ENCODE results near the gene SEMA3G. TPM values are rescaled to one million over a fixed set of nuclear protein-coding genes. Genes with fewer than 3 reads are reported as not detected.

The SEMA3G gene
- total and polyA plus RNA-seq, 2 experiments from 2014 or later = 0.47 to 2.5 TPM

DNA sequence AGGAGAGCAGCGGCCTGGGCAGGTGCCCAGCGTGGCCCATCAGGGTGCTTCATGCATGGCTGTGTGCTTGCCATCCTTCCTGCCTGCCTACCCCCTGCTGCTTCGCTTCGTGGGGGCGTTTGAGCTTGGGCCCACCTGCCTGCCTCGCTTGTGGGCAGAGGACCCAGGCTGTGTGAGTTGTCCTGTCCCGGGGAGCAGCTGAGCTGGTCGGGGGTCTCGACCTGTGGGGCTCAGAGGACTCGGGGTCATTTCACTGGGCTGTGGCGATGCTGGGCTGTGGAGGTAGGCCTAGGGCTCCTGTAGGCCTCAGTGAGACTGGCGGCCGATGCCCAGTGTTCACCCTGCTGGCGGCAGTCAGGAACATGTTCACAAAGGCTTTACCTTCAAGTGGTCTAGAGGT lies 38.2 kb upstream of the SEMA3G start:
- Histone ChIP-seq H2AFZ (no peak overlapping the region), H3K4me1 (ENCODE audit: insufficient read depth) (no peaks in the 10 kb centered on the region), H3K4me3 (no peak overlapping the region), H4K20me1 (replicated peaks; ENCODE audit: insufficient read depth) (peaks cover 8% of the 10 kb centered on the region), H3K79me2 (replicated peaks; ENCODE audit: insufficient read depth) (no peaks in the 10 kb centered on the region; the same call in 1 of the 2 replicates), H3K27me3 (ENCODE audit: insufficient read depth) (no peaks in the 10 kb centered on the region), H3F3A (replicated peaks; ENCODE audit: low read depth) (0 out of 2 replicates have a peak, but pooled peaks cover 5% of the 10 kb centered on the region), H3K9me2 (ENCODE audit: insufficient read depth) (no peaks in the 10 kb centered on the region), H3K4me2 (no peak overlapping the region), H3K27ac (ENCODE audit: low read depth) (no peak overlapping the region), H3K36me3 (ENCODE audit: insufficient read depth) (peaks cover 16% of the 10 kb centered on the region; the same call in 1 of the 2 replicates)
- Mint-ChIP-seq H3K27ac (peak overlapping the region; percentile 69; the same call in 1 of the 2 replicates), H3K4me3 (no peak overlapping the region), H3K27me3 (ENCODE audit: insufficient read depth, low read depth, poor library complexity) (peaks cover 8% of the 10 kb centered on the region), H3K4me1 (no peaks in the 10 kb centered on the region; the same call in 2 of the 3 replicates), H3K36me3 (ENCODE audit: low read depth) (peaks cover 67% of the 10 kb centered on the region), H3K9me3 (no peaks in the 10 kb centered on the region; the same call in 2 of the 3 replicates)
- DNase-seq (ENCODE audit: low spot score) = no peak
- TF ChIP-seq, protein P1, sequence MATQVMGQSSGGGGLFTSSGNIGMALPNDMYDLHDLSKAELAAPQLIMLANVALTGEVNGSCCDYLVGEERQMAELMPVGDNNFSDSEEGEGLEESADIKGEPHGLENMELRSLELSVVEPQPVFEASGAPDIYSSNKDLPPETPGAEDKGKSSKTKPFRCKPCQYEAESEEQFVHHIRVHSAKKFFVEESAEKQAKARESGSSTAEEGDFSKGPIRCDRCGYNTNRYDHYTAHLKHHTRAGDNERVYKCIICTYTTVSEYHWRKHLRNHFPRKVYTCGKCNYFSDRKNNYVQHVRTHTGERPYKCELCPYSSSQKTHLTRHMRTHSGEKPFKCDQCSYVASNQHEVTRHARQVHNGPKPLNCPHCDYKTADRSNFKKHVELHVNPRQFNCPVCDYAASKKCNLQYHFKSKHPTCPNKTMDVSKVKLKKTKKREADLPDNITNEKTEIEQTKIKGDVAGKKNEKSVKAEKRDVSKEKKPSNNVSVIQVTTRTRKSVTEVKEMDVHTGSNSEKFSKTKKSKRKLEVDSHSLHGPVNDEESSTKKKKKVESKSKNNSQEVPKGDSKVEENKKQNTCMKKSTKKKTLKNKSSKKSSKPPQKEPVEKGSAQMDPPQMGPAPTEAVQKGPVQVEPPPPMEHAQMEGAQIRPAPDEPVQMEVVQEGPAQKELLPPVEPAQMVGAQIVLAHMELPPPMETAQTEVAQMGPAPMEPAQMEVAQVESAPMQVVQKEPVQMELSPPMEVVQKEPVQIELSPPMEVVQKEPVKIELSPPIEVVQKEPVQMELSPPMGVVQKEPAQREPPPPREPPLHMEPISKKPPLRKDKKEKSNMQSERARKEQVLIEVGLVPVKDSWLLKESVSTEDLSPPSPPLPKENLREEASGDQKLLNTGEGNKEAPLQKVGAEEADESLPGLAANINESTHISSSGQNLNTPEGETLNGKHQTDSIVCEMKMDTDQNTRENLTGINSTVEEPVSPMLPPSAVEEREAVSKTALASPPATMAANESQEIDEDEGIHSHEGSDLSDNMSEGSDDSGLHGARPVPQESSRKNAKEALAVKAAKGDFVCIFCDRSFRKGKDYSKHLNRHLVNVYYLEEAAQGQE (IDR thresholded peaks at IDR 0.05; ENCODE audit: unreplicated experiment) = no peak
- TF ChIP-seq POLR2AphosphoS5 (IDR thresholded peaks at IDR 0.05; ENCODE audit: low read depth) (no peak), EZH2phosphoT487 (IDR thresholded peaks at IDR 0.05; ENCODE audit: unreplicated experiment) (no peak), EZH2 (IDR thresholded peaks at IDR 0.05; ENCODE audit: low read depth, unreplicated experiment) (no peak), JUNB (IDR thresholded peaks at IDR 0.05; ENCODE audit: unreplicated experiment) (no peak), CREB1 (CRISPR knock-in tag; IDR thresholded peaks at IDR 0.05; ENCODE audit: low read depth) (no peak), ZNF114 (CRISPR knock-in tag; IDR thresholded peaks at IDR 0.05) (no peak), NANOG (IDR thresholded peaks at IDR 0.05; ENCODE audit: borderline replicate concordance) (no peak), STAT1 (IDR thresholded peaks at IDR 0.05; ENCODE audit: unreplicated experiment) (no peak), ZNF331 (CRISPR knock-in tag; IDR thresholded peaks at IDR 0.05; ENCODE audit: low read depth) (no peak)
- TF ChIP-seq, protein P2, sequence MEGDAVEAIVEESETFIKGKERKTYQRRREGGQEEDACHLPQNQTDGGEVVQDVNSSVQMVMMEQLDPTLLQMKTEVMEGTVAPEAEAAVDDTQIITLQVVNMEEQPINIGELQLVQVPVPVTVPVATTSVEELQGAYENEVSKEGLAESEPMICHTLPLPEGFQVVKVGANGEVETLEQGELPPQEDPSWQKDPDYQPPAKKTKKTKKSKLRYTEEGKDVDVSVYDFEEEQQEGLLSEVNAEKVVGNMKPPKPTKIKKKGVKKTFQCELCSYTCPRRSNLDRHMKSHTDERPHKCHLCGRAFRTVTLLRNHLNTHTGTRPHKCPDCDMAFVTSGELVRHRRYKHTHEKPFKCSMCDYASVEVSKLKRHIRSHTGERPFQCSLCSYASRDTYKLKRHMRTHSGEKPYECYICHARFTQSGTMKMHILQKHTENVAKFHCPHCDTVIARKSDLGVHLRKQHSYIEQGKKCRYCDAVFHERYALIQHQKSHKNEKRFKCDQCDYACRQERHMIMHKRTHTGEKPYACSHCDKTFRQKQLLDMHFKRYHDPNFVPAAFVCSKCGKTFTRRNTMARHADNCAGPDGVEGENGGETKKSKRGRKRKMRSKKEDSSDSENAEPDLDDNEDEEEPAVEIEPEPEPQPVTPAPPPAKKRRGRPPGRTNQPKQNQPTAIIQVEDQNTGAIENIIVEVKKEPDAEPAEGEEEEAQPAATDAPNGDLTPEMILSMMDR (conservative IDR thresholded peaks at IDR 0.05; ENCODE audit: low read depth in 2 of 2) = no peak
- TF ChIP-seq, protein P3, sequence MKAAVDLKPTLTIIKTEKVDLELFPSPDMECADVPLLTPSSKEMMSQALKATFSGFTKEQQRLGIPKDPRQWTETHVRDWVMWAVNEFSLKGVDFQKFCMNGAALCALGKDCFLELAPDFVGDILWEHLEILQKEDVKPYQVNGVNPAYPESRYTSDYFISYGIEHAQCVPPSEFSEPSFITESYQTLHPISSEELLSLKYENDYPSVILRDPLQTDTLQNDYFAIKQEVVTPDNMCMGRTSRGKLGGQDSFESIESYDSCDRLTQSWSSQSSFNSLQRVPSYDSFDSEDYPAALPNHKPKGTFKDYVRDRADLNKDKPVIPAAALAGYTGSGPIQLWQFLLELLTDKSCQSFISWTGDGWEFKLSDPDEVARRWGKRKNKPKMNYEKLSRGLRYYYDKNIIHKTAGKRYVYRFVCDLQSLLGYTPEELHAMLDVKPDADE (IDR thresholded peaks at IDR 0.05) = no peak
- TF ChIP-seq, protein P4, sequence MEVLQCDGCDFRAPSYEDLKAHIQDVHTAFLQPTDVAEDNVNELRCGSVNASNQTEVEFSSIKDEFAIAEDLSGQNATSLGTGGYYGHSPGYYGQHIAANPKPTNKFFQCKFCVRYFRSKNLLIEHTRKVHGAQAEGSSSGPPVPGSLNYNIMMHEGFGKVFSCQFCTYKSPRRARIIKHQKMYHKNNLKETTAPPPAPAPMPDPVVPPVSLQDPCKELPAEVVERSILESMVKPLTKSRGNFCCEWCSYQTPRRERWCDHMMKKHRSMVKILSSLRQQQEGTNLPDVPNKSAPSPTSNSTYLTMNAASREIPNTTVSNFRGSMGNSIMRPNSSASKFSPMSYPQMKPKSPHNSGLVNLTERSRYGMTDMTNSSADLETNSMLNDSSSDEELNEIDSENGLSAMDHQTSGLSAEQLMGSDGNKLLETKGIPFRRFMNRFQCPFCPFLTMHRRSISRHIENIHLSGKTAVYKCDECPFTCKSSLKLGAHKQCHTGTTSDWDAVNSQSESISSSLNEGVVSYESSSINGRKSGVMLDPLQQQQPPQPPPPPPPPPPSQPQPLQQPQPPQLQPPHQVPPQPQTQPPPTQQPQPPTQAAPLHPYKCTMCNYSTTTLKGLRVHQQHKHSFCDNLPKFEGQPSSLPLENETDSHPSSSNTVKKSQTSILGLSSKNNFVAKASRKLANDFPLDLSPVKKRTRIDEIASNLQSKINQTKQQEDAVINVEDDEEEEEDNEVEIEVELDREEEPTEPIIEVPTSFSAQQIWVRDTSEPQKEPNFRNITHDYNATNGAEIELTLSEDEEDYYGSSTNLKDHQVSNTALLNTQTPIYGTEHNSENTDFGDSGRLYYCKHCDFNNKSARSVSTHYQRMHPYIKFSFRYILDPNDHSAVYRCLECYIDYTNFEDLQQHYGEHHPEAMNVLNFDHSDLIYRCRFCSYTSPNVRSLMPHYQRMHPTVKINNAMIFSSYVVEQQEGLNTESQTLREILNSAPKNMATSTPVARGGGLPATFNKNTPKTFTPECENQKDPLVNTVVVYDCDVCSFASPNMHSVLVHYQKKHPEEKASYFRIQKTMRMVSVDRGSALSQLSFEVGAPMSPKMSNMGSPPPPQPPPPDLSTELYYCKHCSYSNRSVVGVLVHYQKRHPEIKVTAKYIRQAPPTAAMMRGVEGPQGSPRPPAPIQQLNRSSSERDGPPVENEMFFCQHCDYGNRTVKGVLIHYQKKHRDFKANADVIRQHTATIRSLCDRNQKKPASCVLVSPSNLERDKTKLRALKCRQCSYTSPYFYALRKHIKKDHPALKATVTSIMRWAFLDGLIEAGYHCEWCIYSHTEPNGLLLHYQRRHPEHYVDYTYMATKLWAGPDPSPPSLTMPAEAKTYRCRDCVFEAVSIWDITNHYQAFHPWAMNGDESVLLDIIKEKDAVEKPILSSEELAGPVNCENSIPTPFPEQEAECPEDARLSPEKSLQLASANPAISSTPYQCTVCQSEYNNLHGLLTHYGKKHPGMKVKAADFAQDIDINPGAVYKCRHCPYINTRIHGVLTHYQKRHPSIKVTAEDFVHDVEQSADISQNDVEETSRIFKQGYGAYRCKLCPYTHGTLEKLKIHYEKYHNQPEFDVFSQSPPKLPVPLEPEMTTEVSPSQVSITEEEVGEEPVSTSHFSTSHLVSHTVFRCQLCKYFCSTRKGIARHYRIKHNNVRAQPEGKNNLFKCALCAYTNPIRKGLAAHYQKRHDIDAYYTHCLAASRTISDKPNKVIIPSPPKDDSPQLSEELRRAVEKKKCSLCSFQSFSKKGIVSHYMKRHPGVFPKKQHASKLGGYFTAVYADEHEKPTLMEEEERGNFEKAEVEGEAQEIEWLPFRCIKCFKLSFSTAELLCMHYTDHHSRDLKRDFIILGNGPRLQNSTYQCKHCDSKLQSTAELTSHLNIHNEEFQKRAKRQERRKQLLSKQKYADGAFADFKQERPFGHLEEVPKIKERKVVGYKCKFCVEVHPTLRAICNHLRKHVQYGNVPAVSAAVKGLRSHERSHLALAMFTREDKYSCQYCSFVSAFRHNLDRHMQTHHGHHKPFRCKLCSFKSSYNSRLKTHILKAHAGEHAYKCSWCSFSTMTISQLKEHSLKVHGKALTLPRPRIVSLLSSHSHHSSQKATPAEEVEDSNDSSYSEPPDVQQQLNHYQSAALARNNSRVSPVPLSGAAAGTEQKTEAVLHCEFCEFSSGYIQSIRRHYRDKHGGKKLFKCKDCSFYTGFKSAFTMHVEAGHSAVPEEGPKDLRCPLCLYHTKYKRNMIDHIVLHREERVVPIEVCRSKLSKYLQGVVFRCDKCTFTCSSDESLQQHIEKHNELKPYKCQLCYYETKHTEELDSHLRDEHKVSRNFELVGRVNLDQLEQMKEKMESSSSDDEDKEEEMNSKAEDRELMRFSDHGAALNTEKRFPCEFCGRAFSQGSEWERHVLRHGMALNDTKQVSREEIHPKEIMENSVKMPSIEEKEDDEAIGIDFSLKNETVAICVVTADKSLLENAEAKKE (CRISPR knock-in tag; IDR thresholded peaks at IDR 0.05) = no peak
- no peak for ATAC-seq

Data from GM23338 (cell line).